HEK293T (cell line): Measurements from ENCODE around the gene WDR74.

Experiments
- ARNT ChIP-seq: fragments of 450-650 bp; IDR thresholded peaks from 2 replicates; pipeline ENCODE4 v1.6.1; 2017; ENCODE audit warnings: mild to moderate bottlenecking
- FOXM1 ChIP-seq: fragments of 450-650 bp; IDR thresholded peaks from 2 replicates; pipeline ENCODE4 v1.6.1; 2017; ENCODE audit warnings: mild to moderate bottlenecking, borderline replicate concordance
- SP1 ChIP-seq: fragments of 450-650 bp; IDR thresholded peaks from 2 replicates; pipeline ENCODE4 v1.6.1; 2017
- SUZ12 ChIP-seq: fragments of 450-650 bp; IDR thresholded peaks from 2 replicates; pipeline ENCODE4 v1.6.1; 2016; ENCODE audit warnings: mild to moderate bottlenecking
- ZNF384 ChIP-seq: fragments of 450-650 bp; IDR thresholded peaks from 2 replicates; pipeline ENCODE4 v1.6.1; 2016
- TF ChIP-seq, protein P1 (sequence below): fragments of 450-650 bp; IDR thresholded peaks from 2 replicates; pipeline ENCODE4 v1.6.1; 2016

- TF ChIP-seq SP1 (no peak), FOXM1 (no peak), ARNT (no peak), ZNF384 (no peak), SUZ12 (no peak)
- TF ChIP-seq, protein P1, sequence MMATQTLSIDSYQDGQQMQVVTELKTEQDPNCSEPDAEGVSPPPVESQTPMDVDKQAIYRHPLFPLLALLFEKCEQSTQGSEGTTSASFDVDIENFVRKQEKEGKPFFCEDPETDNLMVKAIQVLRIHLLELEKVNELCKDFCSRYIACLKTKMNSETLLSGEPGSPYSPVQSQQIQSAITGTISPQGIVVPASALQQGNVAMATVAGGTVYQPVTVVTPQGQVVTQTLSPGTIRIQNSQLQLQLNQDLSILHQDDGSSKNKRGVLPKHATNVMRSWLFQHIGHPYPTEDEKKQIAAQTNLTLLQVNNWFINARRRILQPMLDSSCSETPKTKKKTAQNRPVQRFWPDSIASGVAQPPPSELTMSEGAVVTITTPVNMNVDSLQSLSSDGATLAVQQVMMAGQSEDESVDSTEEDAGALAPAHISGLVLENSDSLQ = no peak
Measured at GRCh38 chr11:62880231-62880802, 40.9 kb upstream of the WDR74 start.
